Adipocyte (in vitro differentiated cells): Measurements from ENCODE around the gene TRPC4AP.
A peak's percentile ranks its signal among the peaks of the same experiment; 100 is the strongest.

ENCODE experiments used
- DNase-seq: peaks from one replicate; pipeline ENCODE4 v3.0.0-alpha.2; 2015; ENCODE audit warnings: low read depth
- H3K27me3 ChIP-seq: replicated peaks from 2 replicates; pipeline ENCODE4 v1.7.0; 2013; ENCODE audit warnings: mild to moderate bottlenecking, low read length, moderate library complexity; ENCODE audit not compliant: control insufficient read depth, insufficient read depth
- H3K36me3 ChIP-seq: 2 replicates; pipeline ENCODE4 v1.7.0; 2013; ENCODE audit warnings: low read length, mild to moderate bottlenecking, moderate library complexity; ENCODE audit not compliant: control insufficient read depth, insufficient read depth, severe bottlenecking
- H3K4me1 ChIP-seq: 2 replicates; pipeline ENCODE4 v1.7.0; 2013; ENCODE audit warnings: mild to moderate bottlenecking, low read length, moderate library complexity; ENCODE audit not compliant: control insufficient read depth, insufficient read depth
- H3K4me3 ChIP-seq: 2 replicates; pipeline ENCODE4 v1.7.0; 2013; ENCODE audit warnings: mild to moderate bottlenecking, low read length, moderate library complexity
- H3K9ac ChIP-seq: 2 replicates; pipeline ENCODE4 v1.7.0; 2013; ENCODE audit warnings: mild to moderate bottlenecking, low read length, moderate library complexity
- H3K9me3 ChIP-seq: 2 replicates; pipeline ENCODE4 v1.7.0; 2013; ENCODE audit warnings: mild to moderate bottlenecking, low read length, moderate library complexity; ENCODE audit not compliant: control insufficient read depth

TRPC4AP gene

DNA sequence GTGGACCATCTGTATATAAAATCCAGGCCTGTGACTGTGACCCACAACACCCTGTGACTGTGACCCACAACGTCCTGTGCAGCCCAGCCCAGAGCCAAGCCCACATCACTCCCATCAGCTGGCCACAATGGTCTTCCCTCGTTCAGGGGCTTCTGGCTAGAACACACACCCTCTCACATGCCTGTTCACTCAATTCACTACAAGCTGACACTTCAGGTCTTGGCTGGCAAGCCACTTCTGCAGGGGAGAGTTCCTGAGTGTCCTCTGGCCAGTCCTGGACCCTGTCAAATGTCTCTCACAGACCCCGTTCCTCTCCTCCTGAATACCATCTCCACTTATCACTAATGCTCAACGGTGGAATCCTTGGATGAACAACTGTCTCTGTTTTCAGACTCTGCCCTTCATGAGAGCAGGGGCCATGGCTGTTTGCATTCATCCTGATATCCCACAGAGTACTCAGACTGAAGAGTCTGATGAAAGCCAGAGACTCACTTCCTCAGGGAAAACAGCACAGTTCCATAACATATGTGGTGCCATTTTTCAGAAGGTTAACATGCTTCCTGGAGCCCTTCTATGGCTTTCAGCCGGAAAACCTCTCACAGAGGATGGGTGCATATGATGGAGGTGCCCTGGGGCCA lies 80.9 kb downstream of the TRPC4AP start:
- Histone ChIP-seq H3K36me3 (peaks cover 81% of the 10 kb centered on the region), H3K4me1 (peaks cover 88% of the 10 kb centered on the region)
- DNase-seq, result no peak

GRCh38 chr20:35010405-35011192 lies 82.0 kb downstream of the TRPC4AP start:
- H3K9me3 ChIP-seq, result no peaks in the 10 kb centered on the region
- peaks cover 77% of the 10 kb centered on the region for H3K4me1 ChIP-seq
- H3K9ac ChIP-seq, result peak overlapping the region; percentile 50
- no peak overlapping the region for H3K4me3 ChIP-seq
- H3K36me3 ChIP-seq, result peaks cover 81% of the 10 kb centered on the region
- no peaks in the 10 kb centered on the region for H3K27me3 ChIP-seq
- no peak for DNase-seq

More for the DNA sequence above, 80.9 kb downstream of the TRPC4AP start:
- Histone ChIP-seq H3K27me3 (no peaks in the 10 kb centered on the region), H3K9ac (peak overlapping the region; percentile 39), H3K4me3 (no peak overlapping the region), H3K9me3 (no peaks in the 10 kb centered on the region)

DNA sequence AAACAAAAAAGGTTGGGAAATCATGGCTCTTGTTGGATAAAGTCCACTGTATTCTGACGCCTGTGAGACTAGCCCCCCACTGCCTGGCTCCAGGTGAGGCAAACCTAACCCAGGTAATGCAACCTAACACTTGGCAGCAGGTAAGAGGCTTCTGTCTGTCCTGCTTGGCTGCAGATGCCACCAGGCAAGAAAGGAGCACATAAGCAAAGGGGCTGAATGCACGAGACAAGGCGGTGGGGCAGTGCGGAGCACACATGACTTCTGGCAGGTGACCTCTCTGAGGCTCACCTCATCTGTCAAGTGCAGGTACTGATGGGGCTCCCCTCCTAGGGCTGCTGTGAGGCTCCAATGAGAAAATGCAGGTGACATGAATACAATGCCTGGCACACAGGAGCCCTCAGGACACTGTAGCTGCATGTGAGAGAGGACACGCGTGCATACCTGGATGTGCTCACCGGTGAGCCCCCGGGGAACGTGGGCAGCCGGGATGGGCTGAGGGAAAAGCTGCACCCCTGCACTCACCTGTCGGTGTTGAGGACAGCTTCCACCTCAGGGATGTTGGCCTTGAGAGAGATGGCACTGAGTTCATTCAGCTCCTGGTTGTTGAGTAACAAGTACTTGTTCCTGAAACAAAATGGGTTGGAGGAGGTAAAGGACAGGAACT lies 82.8 kb downstream of the TRPC4AP start:
- Histone ChIP-seq H3K36me3 (peaks cover 87% of the 10 kb centered on the region), H3K4me3 (no peak overlapping the region), H3K9ac (peak overlapping the region; percentile 16), H3K27me3 (no peaks in the 10 kb centered on the region), H3K9me3 (no peaks in the 10 kb centered on the region), H3K4me1 (peaks cover 69% of the 10 kb centered on the region)
- DNase-seq, result no peak

- Histone ChIP-seq H3K9ac (peak overlapping the region; percentile 35), H3K27me3 (no peaks in the 10 kb centered on the region), H3K9me3 (no peaks in the 10 kb centered on the region), H3K4me3 (no peak overlapping the region), H3K4me1 (peaks cover 58% of the 10 kb centered on the region), H3K36me3 (peaks cover 91% of the 10 kb centered on the region)
- DNase-seq, result no peak
These were observed 83.9 kb downstream of the TRPC4AP start for GRCh38 chr20:35008411-35009342.

- Histone ChIP-seq H3K36me3 (peaks cover 93% of the 10 kb centered on the region), H3K27me3 (no peaks in the 10 kb centered on the region), H3K9me3 (no peaks in the 10 kb centered on the region), H3K4me3 (no peak overlapping the region), H3K9ac (peak overlapping the region; percentile 35), H3K4me1 (peaks cover 50% of the 10 kb centered on the region)
- DNase-seq, result no peak
These were observed 84.7 kb downstream of the TRPC4AP start for GRCh38 chr20:35007891-35008290.

GRCh38 chr20:35007413-35007812 lies 85.2 kb downstream of the TRPC4AP start:
- DNase-seq, result no peak
- no peak overlapping the region for H3K9ac ChIP-seq
- no peaks in the 10 kb centered on the region for H3K9me3 ChIP-seq
- no peak overlapping the region for H3K4me3 ChIP-seq
- H3K36me3 ChIP-seq, result peaks cover 93% of the 10 kb centered on the region
- H3K27me3 ChIP-seq, result no peaks in the 10 kb centered on the region
- H3K4me1 ChIP-seq, result peaks cover 45% of the 10 kb centered on the region

GRCh38 chr20:35006531-35006971 lies 86.1 kb downstream of the TRPC4AP start:
- H3K36me3 ChIP-seq, result peaks cover 97% of the 10 kb centered on the region
- DNase-seq, result no peak

GRCh38 chr20:35006009-35006408 lies 86.6 kb downstream of the TRPC4AP start:
- peaks cover 31% of the 10 kb centered on the region for H3K4me1 ChIP-seq
- H3K27me3 ChIP-seq, result no peaks in the 10 kb centered on the region
- DNase-seq, result no peak
- H3K4me3 ChIP-seq, result no peak overlapping the region
- no peak overlapping the region for H3K9ac ChIP-seq
- H3K9me3 ChIP-seq, result no peaks in the 10 kb centered on the region
- peaks cover 97% of the 10 kb centered on the region for H3K36me3 ChIP-seq

More at GRCh38 chr20:35006531-35006971, 86.1 kb downstream of the TRPC4AP start:
- H3K27me3 ChIP-seq, result no peaks in the 10 kb centered on the region
- peaks cover 36% of the 10 kb centered on the region for H3K4me1 ChIP-seq
- no peak overlapping the region for H3K4me3 ChIP-seq
- no peaks in the 10 kb centered on the region for H3K9me3 ChIP-seq
- H3K9ac ChIP-seq, result no peak overlapping the region

DNA sequence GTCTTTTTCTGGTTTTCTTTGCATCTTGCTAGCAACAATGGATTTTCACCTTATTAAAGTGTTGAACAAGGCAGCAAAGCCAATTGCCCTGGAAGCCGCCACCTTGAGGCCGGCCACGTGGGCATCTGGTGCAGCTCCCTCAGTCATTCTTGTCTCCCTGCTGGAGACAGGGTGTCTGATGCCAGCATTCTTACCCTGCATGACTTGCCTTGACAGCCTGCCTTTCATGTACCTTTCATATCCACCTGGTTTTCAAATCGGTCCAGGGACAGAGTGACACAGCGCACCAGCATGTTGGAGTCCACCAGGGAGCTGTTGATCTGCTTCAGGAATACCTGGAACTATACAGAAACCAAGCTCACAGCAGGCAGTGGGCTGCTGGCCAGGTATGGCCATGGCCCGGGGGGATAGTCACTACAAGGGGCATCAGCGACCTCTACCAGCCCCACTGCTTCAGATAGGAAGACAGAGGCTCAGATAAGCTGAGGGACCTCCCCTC lies 87.1 kb downstream of the TRPC4AP start:
- Histone ChIP-seq H3K36me3 (peaks cover 98% of the 10 kb centered on the region), H3K27me3 (no peaks in the 10 kb centered on the region), H3K9ac (no peak overlapping the region), H3K4me3 (no peak overlapping the region), H3K4me1 (peaks cover 27% of the 10 kb centered on the region), H3K9me3 (no peaks in the 10 kb centered on the region)
- no peak for DNase-seq

DNA sequence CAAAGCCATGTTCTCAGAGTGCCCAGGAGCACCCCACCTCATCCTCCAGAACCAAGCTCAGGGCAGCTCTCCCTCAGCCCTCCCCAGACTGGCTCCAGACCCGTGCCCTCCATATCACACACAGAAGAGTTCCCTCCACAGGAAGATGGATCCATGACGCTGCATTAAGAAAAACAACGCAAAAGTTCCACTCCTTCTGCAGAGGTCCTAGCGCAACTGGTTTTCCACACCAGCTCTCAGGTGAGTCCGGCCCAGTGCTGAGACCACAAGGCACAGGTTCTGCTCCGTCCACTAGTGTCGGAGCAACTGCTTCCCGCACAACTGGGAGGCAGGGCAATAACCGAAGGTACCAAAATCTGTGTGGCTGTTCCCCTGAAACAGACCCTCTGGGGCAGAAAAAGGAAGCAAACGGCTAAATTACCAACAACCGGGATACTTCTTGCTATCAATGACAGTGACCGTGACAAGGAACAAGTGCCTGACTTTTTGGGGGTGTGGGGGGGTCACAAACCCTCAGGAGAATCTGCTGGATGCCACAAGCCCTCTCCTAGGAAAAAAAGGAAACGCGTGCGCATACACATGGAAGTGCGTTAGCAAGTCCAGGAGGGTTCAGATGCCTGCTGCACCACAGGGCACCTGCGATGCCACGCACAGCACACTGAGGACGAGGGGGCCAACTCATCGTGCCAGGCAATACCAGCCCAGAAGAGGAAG lies 87.7 kb downstream of the TRPC4AP start:
- DNase-seq, result no peak
- Histone ChIP-seq H3K4me1 (peaks cover 22% of the 10 kb centered on the region), H3K36me3 (peaks cover 100% of the 10 kb centered on the region), H3K9me3 (no peaks in the 10 kb centered on the region), H3K4me3 (no peak overlapping the region), H3K9ac (no peak overlapping the region), H3K27me3 (no peaks in the 10 kb centered on the region)
